AG04449 (cell line): Measurements from ENCODE around the gene CHPF.

Experiments
- CTCF ChIA-PET: fragments of 350-600 bp; formaldehyde crosslinking; extraction: SDS; loops from one replicate; lab custom pipeline; 2021; ENCODE audit warnings: antibody characterized with exemption; lab: Yijun Ruan, JAX
- POLR2A ChIA-PET: fragments of 400-600, 350-600 bp; formaldehyde crosslinking; extraction: SDS; loops from one replicate; lab custom pipeline; 2020; ENCODE audit warnings: antibody characterized with exemption, inconsistent platforms; lab: Yijun Ruan, JAX
- DNase-seq: peaks from one replicate; pipeline ENCODE4 v3.0.0-alpha.2; 2010; ENCODE audit warnings: low read depth, low spot score
- H3K4me3 ChIP-seq: 2 replicates; pipeline ENCODE4 v1.5.1; 2011; ENCODE audit warnings: low read depth, mild to moderate bottlenecking, control low read depth, low read length
- CTCF ChIP-seq: IDR thresholded peaks from one replicate; pipeline ENCODE4 v1.5.1; 2011; ENCODE audit warnings: mild to moderate bottlenecking, moderate library complexity, low read length, control low read depth, inconsistent platforms; ENCODE audit not compliant: insufficient read depth; ENCODE audit errors: missing control alignments

CHPF gene

GRCh38 chr2:219497495-219498279, 45.9 kb downstream of the CHPF start:
- TF ChIP-seq CTCF, result no peak
- ChIA-PET CTCF (interaction anchor here (0.8 to 39.0 kb wide), 10 partner anchors 13 to 192 kb away, joined by 3 to 1084 read pairs (median 7); partner anchors contain the start of gene ASIC4), POLR2A (interaction anchor here (0.5 to 3.8 kb wide), 13 partner anchors 12 to 89 kb away, joined by 3 to 28 read pairs (median 7); partner anchors contain the start of genes CHPF and TMEM198)
- peak overlapping the region; percentile 74 for H3K4me3 ChIP-seq
- DNase-seq, result no peak

GRCh38 chr2:219496825-219497494, 46.6 kb downstream of the CHPF start:
- no peak for TF ChIP-seq CTCF
- CTCF ChIA-PET, result interaction anchor here (0.8 to 39.0 kb wide), 11 partner anchors 13 to 193 kb away, joined by 3 to 1084 read pairs (median 5); partner anchors contain the start of gene ASIC4
- H3K4me3 ChIP-seq, result peak overlapping the region; percentile 12
- POLR2A ChIA-PET, result interaction anchor here (0.6 to 3.8 kb wide), 10 partner anchors 11 to 88 kb away, joined by 3 to 28 read pairs (median 7); partner anchors contain the start of genes CHPF and TMEM198
- DNase-seq, result no peak

GRCh38 chr2:219496247-219496824, 47.3 kb downstream of the CHPF start:
- DNase-seq, result no peak
- ChIA-PET POLR2A (interaction anchor here (1.2 to 2.8 kb wide), 3 partner anchors 10 to 33 kb away, joined by 4 to 8 read pairs (median 7); no protein-coding TSS in a partner anchor), CTCF (interaction anchor here (0.7 to 39.0 kb wide), 22 partner anchors 14 to 194 kb away, joined by 3 to 1084 read pairs (median 6); partner anchors contain the start of gene ASIC4)
- TF ChIP-seq CTCF, result no peak
- no peak overlapping the region for H3K4me3 ChIP-seq

- CTCF ChIA-PET, result interaction anchor here (0.6 to 39.0 kb wide), 31 partner anchors 8 to 195 kb away, joined by 3 to 1084 read pairs (median 6); partner anchors contain the start of genes ASIC4, CHPF, SPEG and TMEM198
- DNase-seq, result no peak
- peak; percentile 71 for TF ChIP-seq CTCF
- POLR2A ChIA-PET, result interaction anchor here (0.7 to 1.9 kb wide), 6 partner anchors 9 to 37 kb away, joined by 3 to 7 read pairs (median 4); no protein-coding TSS in a partner anchor
- H3K4me3 ChIP-seq, result no peak overlapping the region
Measured at GRCh38 chr2:219495531-219496122, 48.0 kb downstream of the CHPF start.

GRCh38 chr2:219494952-219495530, 48.6 kb downstream of the CHPF start:
- ChIA-PET CTCF (interaction anchor here (0.7 to 39.0 kb wide), 26 partner anchors 9 to 195 kb away, joined by 3 to 1084 read pairs (median 7); partner anchors contain the start of genes ASIC4, CHPF, SPEG and TMEM198), POLR2A (interaction anchor here (0.7 to 1.9 kb wide), 7 partner anchors 9 to 37 kb away, joined by 3 to 7 read pairs (median 4); no protein-coding TSS in a partner anchor)
- no peak for TF ChIP-seq CTCF
- no peak for DNase-seq
- no peak overlapping the region for H3K4me3 ChIP-seq
